Measurements from ENCODE around the gene EZR.

The EZR gene

DNA sequence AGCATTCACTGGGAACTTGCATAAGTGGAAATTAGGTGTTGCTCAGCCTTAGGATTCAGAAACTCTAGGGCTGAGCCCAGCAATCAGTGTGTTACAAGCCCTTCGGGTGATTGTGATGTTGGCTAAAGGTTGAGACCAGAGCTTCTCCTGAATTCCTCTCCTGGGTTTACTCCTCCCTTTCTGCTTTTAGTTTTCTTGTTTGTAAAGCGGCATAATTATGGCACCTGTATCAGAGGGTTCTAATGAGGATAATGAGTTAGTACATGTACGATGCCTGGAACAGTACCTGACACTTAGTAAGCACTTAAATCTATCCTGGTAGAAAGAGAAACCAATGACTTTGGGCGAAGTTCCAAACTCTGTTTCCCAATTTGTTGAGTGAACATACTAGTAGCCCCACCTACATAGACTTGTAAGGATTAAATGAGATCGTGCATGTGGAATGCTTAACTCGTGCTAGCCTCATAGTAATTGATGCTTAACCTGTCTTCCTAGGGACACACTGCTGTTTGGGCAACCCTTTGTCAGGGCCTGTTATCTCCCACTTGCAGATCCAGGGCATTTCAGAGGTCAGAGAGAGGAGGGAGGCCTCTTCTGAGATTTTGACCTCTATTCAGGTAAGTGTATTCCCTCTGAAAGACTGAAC, 932 bp upstream of the EZR start:
- in situ Hi-C loops (cut with MboI; ENCODE audit: low sequenced_read_pairs): no loop called here

DNA sequence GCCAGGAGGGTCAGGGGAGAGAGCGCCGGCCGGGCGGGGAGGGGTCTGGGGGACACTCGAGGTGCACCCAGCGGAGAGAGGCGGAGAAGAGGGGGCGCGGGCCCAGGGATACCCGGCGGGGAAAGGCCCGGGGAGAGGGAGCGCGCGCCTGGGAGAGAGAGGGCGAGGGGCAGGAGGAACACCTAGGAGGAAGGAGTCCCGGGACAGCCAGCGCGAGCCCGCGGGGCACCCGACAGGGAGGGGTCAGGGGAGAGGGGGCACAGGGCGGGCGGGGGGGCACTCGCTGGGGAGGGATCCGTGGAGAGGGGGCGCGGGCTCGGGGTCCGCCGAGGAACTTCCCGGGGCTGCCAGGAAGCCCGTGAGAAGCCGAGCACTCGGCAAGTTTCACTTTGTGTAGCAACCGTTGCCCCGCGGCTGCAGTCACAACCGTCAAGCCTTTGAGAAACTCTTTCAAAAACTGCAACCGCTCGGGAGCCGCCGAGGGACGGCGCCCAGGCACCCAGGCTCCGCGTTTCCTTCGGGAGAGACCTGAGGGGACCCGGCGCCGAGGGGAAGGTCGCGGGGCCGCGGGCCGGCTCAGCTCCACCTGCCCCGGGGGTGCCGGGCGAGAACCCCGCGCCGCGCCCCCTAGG, 471 bp downstream of the EZR start:
- in situ Hi-C loops (cut with MboI; ENCODE audit: low sequenced_read_pairs): no loop called here

DNA sequence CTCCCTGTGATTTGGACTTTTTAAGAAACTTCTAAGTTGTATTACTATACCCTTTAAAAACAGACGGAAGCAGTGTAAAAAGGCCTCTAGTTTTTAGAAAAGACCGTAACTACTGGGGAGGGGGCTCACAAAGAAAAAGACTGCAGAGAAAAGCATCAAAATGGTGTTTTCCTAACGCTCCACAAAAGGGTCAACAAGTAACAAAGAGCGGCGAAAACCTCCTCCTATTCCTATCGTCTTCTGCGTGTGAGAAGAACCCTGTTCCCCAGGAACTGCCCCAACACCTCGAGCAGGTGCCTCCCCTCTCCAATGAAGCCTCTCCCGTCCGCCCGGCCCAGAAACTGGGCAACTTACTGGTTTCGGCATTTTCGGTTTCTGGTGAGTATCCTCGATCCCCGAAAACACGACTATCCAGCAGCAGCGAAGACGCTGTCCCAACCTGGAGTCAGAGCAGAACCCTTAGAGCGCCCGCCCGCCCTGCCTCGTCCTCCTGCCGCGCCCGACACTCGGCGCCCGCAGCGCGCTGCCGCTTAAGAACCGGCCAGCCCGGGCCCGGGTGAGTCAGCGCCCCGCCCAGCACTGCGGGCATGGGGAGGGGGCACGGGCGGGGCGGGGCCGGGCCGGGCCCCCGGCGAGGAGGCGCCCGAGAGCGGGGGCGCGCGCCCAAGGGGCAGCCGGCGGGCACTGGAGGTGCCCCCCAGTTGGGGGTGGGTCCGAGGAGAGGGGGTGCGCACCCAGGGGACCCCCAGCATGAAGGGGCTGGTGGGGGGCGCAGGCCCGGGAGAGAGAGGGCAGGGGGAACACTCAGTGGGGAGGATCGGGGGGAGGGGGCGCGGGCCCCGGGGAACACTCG, 1.2 kb downstream of the EZR start:
- in situ Hi-C loops (cut with MboI; ENCODE audit: low sequenced_read_pairs): no loop called here

DNA sequence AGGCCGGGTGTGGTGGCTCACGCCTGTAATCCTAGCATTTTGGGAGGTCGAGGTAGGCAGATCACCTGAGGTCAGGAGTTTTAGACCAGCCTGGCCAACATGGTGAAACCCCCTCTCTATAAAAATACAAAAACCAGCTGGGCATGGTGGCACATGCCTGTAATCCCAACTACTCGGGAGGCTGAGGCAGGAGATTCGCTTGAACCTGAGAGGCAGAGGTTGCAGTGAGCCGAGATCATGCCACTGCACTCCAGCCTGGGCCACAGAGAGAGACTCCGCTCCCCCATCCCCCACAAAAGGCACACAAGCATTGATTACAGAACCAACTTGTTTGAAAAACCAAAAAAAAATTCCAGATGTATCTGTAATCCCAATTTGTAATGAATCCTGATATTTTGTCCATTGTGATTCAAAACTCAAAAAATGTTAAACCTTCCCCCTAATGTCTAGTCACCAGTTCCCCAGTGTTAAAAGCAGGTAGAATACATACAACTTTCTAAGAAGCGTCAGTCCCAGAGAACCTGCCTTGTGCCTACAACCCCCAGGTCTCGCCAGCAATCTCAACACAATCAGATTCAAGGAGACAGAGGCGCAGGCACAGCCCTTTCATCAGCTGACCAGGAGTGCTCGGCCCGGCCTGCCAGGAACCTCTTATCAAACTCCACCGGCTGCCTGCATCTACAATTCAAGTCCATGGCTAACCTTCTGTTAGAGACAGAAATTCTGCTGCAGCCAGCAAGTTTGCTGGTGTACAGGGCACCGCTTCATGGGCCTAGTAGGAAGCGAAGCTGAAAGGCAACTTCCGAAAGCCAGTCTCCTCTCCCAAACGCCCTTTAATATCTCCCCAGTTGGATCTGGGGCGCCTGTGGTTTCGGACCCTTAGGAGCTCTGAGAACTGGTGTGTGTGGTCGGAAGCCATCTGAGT, 2.1 kb downstream of the EZR start:
- in situ Hi-C loops (cut with MboI; ENCODE audit: low sequenced_read_pairs): no loop called here

DNA sequence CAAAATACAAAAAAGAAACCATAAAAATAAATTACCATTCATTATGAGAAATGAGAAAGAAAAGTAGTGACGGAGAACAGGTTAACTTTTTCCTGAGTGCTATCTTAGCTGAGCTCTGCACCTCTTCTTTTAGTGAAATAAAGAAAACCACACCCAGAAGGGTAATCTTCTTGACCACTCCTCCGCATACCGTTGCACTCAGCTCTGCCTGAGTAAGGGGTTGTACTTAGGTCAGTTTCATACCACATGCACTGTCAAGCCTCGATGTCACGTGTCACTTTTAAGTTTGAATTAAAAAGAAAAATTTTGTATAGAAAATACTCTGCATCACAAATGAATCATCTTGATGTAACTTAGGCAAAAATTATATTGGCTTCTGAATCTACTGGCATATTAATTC, 2.8 kb downstream of the EZR start:
- in situ Hi-C loops (cut with MboI; ENCODE audit: low sequenced_read_pairs): no loop called here

DNA sequence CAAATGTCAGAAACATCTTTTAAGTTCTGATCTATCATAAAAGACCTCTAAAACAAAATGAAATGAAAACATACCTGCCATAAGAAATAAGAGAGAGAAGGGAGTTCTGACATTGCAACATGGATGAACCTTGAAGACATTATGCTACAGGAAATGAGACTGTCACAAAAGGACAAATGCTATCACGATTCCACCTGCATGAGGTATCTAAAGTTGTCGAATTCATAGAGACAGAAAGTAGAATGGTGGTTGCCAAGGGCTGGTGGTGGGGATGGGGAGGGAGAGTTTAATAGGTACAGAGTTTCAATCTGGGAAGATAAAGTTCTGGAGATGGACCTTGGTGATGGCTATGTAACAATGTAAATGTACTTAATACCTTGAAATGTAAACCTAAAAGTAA, 3.3 kb downstream of the EZR start:
- in situ Hi-C loops (cut with MboI; ENCODE audit: low sequenced_read_pairs): no loop called here

DNA sequence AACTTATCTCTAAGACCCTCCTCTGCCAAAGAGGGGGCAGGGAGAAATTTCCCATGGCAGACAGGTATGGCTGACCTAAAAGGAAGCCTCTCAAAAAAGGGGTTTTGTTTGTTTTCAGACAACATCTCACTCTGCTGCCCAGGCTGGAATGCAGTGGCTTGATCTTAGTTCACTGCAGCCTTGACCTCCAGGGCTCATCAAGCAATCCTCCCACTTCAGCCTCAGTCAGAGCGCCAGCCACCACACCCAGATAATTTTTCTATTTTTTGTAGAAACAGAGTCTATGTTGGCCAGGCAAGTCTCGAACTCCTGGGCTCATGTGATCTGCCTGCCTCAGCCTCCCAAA, 3.8 kb downstream of the EZR start:
- in situ Hi-C loops (cut with MboI; ENCODE audit: low sequenced_read_pairs): no loop called here

DNA sequence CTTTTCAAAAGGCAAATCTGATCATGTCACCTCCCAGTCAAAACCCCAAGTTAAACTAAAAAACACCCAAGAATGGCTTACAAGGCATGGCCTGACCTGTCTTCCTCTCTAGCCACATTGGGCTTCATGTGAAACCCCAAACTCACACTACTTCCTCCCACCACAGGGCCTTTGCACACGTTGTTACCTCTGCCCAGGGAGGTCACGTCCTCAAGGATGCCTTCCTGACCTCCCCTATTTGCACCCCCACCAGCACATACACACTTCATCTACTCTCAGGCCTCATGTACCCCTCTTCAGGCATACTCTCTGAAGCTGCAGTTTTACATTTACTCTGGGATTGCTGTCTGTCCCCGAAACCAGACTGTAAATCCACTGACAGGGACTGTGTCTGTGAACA, 6.1 kb downstream of the EZR start:
- in situ Hi-C loops (cut with MboI; ENCODE audit: low sequenced_read_pairs): no loop called here

DNA sequence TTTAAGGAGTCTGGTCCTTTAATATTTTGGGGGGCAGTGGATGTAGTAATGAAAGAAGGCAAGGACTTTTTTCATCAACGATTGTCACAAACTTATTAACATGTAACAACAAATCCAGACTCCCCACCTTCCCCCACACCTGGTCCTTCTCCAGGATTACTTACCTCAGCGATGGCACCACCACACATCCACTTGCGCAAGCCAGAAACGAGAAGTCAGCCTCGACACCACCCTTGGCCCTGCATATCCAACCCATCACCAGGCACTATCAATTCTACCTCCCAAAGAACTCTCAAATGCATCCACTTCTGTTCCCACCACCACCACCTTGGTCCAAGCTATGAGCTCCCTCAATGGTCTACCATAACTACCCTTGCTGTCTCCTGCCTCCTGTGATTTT, 6.6 kb downstream of the EZR start:
- in situ Hi-C loops (cut with MboI; ENCODE audit: low sequenced_read_pairs): no loop called here

DNA sequence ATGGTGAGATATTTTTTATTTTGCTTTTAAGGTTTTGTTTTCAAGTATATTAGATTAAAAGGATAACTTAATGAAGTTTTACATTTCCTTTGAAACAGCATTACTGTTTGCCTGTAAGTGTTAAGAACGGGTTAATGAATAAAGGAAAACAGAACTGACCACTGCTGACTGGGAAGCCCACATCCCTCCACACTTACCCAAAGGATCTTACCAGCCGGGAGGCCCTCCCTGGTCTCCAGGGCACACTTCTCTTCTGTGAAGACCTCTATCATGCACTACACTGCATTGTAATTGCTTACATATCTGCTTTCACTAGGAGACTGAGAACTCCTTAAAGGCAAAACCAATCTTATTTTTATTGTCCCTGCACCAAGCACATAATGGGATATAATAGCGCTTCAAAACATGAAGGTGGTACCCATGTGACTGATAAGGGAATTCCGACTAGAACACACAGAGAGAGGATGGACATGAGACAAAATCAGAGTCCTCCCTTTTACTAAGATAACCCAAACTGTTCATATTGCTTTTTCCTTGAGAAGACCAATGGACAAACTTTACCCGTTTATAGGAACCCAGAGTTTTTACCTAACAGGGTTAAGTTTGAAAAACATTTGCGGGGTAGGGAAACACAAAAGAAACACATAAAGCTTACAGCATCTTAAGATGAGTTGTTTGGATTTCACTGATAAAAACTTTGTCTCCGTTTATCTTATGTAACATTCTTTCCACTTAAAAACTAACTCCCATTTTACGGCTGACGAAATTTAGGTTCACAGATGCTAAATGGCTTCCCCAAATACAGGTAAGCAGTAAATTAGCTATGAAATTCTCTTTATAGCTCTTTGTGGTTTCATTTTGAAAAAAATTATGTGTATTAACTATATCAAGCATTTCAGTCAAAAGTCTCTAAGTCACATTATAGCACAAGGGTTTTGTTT, 8.7 kb downstream of the EZR start:
- in situ Hi-C loops (cut with MboI; ENCODE audit: low sequenced_read_pairs): no loop called here

DNA sequence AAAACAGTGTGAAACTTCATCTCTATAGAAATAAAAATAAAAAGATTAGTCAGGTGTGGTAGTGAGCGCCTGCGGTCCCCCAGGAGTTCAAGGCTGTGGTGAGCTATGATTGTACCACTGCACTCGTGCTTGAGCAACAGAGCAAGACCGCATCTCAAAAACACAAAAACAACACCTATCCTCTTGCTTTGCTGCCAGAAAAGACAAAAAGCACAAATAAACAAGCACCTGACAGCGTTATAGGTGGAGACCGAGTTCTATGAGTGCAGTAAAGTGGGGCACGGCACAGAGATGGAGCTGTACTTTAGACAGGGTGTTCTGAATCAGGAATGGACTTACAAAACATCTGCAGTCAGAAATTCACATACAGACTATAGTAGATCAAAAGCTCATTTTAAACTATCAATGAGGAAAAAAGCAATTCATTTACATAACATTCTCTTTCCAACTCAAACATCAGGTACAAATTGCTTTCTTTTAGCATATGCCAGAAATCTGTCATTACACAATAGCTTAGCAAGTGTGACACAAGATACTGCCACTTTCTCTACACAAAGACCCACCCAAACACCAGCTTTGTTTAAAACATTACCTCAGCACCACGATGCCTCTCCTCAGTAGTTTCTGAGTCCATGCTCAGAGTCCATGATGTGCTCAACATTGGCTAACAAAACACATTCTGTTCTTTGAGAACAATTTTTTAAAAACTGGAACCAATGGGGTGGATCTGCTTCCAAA, 10.1 kb downstream of the EZR start:
- in situ Hi-C loops (cut with MboI; ENCODE audit: low sequenced_read_pairs): no loop called here

DNA sequence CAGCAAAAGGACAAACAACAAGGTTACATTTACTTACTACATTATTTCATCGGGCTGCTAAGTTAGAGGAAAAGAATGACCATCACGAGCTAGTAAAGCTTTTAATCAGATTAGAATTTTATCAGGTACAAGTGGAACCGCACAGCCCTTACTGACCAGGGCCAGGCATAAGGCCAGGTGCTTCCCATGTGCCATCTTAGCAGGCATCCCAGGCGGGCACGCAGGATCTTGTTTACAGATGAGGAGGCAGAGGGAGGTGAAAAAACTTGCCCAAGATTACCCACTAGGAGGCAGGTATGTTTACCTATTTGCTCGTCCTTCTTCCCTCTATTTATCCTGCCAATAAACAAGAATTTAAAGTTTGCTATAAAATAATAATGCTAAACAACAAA, 10.7 kb downstream of the EZR start:
- in situ Hi-C loops (cut with MboI; ENCODE audit: low sequenced_read_pairs): no loop called here

DNA sequence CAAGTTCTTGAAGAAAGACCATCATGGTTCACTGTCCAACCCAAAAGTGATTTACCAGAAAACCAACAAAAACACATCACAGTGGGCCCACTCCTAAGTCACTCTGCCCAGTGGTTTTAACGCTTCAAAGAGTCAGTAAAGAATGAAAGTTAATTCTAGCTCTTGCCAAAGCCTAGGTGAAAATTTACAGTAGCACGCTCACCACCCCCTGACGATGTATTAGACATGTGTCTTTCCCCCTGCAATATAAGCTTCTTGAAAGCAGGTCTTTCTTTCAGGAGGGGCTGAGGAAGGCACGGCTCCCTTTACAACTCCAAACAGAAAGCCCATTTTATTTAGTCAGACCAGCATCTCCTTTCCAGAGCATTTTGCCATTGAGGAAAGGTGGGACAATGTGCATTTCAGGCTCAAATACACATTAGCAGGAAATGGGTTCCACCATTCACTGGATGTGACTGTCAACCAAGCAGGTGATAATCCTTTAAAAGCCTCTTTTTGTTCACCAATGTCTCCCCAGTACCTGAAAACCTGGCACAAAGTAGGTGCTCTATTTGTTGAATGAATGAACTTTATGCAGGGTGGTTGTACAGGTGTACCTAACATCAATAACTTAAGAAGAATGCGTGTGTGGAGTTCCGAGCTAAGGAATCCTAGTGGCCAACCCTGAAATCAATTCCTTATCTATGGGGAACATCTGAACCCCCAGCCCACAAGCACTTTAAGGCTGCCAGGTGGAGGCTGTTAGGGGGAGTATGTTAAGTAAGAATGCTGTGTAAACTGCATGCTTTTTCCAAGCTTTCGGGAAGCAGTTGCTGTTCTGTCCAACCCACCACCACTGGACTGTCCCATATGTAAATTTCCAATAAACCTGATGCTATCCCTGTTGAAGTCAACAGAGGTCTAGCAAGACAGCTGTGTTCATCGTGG, 11.4 kb downstream of the EZR start:
- in situ Hi-C loops (cut with MboI; ENCODE audit: low sequenced_read_pairs): no loop called here

DNA sequence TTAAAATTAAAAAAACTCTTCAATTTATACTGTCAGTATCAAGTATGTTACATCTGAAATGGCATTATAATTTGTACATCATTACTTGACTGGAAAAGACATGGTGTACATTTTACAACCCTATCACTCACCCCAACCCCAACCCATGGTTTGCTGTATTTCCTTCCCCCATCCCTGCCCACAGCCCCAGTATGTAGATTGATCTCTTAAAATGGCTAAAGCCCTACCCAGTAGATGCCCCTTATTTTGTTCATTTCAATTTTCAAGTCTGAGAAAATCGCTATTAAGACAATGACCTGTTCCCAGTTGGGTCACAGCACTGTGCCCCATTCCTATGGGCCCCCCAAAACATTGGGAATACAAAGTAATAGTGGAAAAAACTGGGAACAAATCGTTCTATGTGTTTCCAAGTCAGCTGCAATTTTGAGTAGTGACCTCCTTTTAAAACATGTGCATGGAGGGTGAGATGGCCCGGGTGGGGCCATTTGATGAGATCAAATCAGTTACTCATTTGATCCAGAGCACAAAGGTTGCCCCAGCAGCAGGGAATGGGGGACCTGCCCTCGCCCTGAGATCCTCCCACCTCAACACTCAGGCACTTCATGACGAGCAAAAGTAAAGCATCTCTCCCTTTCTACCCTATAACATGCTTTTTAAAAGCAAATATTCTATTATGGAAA, 13.3 kb downstream of the EZR start:
- in situ Hi-C loops (cut with MboI; ENCODE audit: low sequenced_read_pairs): no loop called here

DNA sequence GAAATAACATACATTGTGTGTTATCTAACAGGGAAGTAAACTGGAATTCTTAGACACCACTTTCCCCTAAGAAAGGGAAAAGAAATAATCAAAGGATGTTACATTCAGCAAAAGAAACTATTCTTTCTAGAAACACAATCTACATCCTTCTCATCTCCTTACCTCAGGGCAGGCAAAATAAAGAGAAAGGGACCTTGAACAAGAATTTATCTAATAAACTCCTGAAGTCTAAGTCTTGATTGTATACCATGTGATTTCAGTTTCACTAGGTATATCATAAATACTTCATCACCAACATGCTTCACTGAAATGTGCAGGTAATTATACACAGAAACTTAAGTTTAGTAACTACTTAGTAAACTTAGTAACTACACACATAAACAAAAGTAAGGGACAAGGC, 15.0 kb downstream of the EZR start:
- in situ Hi-C loops (cut with MboI; ENCODE audit: low sequenced_read_pairs): no loop called here

DNA sequence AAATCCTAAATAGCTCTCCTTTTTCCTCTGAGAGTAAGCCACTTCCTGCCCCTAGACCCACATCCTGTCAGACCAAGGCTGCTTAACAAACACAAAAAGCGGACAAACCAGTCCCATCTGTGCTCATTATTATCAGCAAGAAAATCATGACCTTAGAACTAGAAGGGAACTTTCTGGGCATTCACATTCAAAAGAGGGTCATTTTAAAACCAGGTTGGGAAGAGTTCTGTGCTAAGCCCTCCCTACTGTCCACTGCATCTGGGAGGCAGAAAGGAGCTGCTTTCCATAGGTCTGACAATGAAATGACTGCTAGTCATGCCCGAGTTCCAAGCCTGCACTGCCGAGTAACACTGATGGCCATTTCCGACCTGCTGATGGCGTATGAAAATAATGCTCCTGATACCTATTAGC, 15.4 kb downstream of the EZR start:
- in situ Hi-C loops (cut with MboI; ENCODE audit: low sequenced_read_pairs): no loop called here

DNA sequence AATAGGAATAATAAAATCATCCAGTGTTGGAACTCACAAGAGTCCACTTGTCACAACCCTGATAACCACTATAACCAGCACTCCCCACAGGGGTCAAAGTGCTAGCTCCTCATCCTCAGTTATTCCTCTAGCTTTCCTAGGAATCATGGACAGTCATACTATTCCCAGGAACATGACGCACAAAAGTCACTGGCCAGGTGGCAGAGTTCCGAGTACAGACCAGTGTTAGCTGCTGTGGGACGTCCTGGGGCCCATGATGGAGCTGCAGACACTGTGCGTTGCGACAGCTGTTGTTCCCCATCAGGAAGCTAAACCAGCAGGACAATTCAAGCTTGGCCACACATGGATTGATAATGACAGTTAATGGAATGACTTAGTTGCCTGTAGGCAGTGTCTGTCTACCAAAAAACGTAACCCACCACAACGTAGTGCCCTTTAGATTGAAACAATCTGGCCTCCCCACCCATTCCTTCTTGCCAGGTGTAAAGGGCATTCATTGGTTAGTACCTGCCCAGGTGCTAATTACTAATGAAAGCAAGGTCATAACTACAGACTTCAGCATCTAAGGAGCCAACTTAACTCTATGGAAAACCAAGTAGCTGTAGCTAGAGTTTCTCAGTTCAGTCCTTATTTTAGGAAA, 17.4 kb downstream of the EZR start:
- in situ Hi-C loops (cut with MboI; ENCODE audit: low sequenced_read_pairs): no loop called here

Measured in HL-60/S4 treated with phorbol 12-myristate 13-acetate at 8.2 ng/mL for 4 days and 3 days (cell line).